ENCODE measurements around the gene TMEM150C. TPM values are rescaled to one million over a fixed set of nuclear protein-coding genes. Genes with fewer than 3 reads are reported as not detected.

The TMEM150C gene
- total and polyA plus RNA-seq, 8 donors = 0.45 to 8.4 (median 3.9) TPM; not detected in 1

DNA sequence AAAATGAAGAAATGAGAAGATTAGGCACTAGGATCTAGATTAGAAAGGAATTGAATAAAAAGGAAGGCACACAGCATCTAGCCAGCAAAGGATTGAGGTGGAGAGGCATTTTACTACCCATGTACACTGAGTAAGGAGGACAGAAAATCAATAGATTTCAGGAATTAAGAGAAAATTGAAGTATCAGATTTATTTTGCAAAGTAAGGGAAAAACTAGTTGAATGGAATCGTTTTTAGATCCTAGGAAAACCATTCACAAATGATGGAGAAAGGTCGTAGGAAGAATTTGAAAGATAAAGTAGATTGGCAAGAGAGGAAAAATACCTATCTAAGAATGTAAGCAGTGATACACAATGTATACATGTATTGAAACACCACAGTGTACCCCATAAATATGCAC, 100.1 kb downstream of the TMEM150C start:
- no peak for DNase-seq
- no peaks in the 10 kb centered on the region for H3K9me3 ChIP-seq
- intact Hi-C loops (cut with DNase I; ENCODE audit: low total_unique reads) = loop anchor here (10.0 kb wide), 2 partner anchors 283 to 343 kb away; no protein-coding TSS in a partner anchor
- no peak overlapping the region for H3K27ac ChIP-seq
- WGBS, 5 donors = 67 to 84% (median 72%) methylated on average over 2 of the region's 2 CpGs
- peaks cover 0 to 12% (median 4%) of the 10 kb centered on the region in 4 donors for H3K4me1 ChIP-seq
- no peak overlapping the region for H3K4me3 ChIP-seq
- peaks cover 15 to 45% (median 40%) of the 10 kb centered on the region in 4 donors for H3K36me3 ChIP-seq
- TF ChIP-seq CTCF (IDR thresholded peaks at IDR 0.05) (no peak), POLR2A (IDR thresholded peaks at IDR 0.05) (no peak)
- no peaks in the 10 kb centered on the region for H3K27me3 ChIP-seq

DNA sequence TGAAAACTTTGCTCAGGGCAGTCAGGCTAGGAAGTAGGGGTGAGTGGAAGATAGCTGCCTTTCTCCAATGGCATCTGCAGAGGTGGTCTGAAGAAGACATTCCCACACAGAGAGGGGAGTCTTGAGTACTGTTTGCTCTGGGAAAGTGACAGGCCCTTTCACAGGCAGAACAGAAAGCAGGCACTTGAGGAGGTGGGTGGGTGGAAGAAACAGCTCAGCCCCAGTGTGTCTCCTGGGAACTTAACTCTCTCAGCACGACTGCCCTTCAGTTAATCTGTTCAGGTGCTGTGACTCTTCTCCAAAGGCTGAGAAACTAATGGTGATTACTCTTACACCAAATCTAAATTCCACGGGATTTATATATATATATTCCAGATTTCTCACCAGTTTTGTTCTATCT, 103.1 kb downstream of the TMEM150C start:
- peaks cover 17 to 68% (median 63%) of the 10 kb centered on the region in 4 donors for H3K36me3 ChIP-seq
- no peaks in the 10 kb centered on the region for H3K9me3 ChIP-seq
- no peak for TF ChIP-seq POLR2AphosphoS5 (IDR thresholded peaks at IDR 0.05)
- no peak for TF ChIP-seq POLR2A (IDR thresholded peaks at IDR 0.05)
- no peak for TF ChIP-seq CTCF (IDR thresholded peaks at IDR 0.05)
- TF ChIP-seq EP300 (IDR thresholded peaks at IDR 0.05) = no peak
- no peak overlapping the region for H3K27ac ChIP-seq
- no peak for DNase-seq
- intact Hi-C loops (cut with DNase I; ENCODE audit: low total_unique reads) = no loop called here
- H3K4me3 ChIP-seq = no peak overlapping the region
- H3K4me1 ChIP-seq = peaks cover 0 to 12% (median 4%) of the 10 kb centered on the region in 4 donors
- WGBS, 5 donors = 73 to 96% (median 91%) methylated on average over 2 of the region's 2 CpGs
- H3K27me3 ChIP-seq = no peaks in the 10 kb centered on the region

- no peak for DNase-seq
- intact Hi-C loops (cut with DNase I; ENCODE audit: low total_unique reads) = no loop called here
- H3K4me1 ChIP-seq = no peaks in the 10 kb centered on the region
- H3K4me3 ChIP-seq = no peak overlapping the region
- no peak overlapping the region for H3K27ac ChIP-seq
- TF ChIP-seq POLR2A (IDR thresholded peaks at IDR 0.05) (no peak), EP300 (IDR thresholded peaks at IDR 0.05) (no peak), POLR2AphosphoS5 (IDR thresholded peaks at IDR 0.05) (no peak), CTCF (IDR thresholded peaks at IDR 0.05) (no peak)
- no peaks in the 10 kb centered on the region for H3K9me3 ChIP-seq
- 86 to 94% (median 91%) methylated on average over 7 of the region's 7 CpGs for WGBS, 5 donors
- peaks cover 17 to 83% (median 75%) of the 10 kb centered on the region in 4 donors for H3K36me3 ChIP-seq
- H3K27me3 ChIP-seq = no peaks in the 10 kb centered on the region
Measured at GRCh38 chr4:82457266-82457665, 104.5 kb downstream of the TMEM150C start.

DNA sequence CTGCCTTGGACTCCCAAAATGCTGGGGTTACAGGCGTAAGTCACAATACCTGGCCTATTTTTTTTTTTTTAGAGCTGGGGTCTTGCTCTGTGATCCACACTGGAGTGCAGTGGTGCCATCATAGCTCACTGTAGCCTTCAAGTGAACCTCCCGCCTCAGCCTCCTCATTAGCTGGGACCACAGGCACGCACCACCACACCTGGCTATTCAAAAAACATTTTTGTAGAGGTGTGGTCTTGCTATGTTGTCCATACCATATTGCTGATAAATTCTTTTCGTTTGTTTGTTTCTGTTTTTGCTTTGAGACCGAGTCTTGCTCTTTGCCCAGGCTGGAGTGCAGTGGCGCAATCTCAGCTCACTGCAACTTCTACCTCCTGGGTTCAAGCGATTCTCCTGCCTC, 109.8 kb downstream of the TMEM150C start:
- Histone ChIP-seq H3K4me1 (no peaks in the 10 kb centered on the region), H3K27ac (no peak overlapping the region), H3K27me3 (no peaks in the 10 kb centered on the region), H3K9me3 (no peaks in the 10 kb centered on the region), H3K4me3 (no peak overlapping the region), H3K36me3 (peaks cover 14 to 89% (median 78%) of the 10 kb centered on the region in 4 donors)
- no peak for DNase-seq
- intact Hi-C loops (cut with DNase I; ENCODE audit: low total_unique reads) = no loop called here
- TF ChIP-seq EP300 (IDR thresholded peaks at IDR 0.05) (no peak), POLR2A (IDR thresholded peaks at IDR 0.05) (no peak), POLR2AphosphoS5 (IDR thresholded peaks at IDR 0.05) (no peak), CTCF (IDR thresholded peaks at IDR 0.05) (no peak)
- WGBS, 5 donors = 94 to 97% (median 97%) methylated on average over 7 of the region's 7 CpGs

Data from stomach (tissue), 9 donors.